ENCODE results near the gene MGAT5.

MGAT5 gene

DNA sequence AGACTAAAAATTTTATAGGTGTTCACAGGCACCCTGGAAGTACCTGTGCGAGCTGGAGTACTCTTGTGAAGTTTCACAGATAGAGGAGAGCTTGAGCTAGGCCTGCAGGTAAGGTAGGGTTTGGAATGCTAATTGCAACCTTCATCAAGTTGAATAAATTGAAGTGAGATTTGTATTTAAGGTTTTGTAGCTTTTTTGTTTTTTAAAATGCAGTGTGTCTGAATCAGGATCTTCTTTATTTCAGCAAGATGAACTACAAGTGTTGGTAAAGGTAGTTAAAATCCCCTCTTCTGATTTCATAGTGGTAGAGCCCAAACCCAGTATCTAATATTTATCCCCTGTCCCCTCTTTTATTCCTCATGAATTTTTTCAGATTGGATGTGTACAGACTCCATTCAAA lies 45.5 kb downstream of the MGAT5 start:
- in situ Hi-C loops (cut with MboI; ENCODE audit: low sequenced_read_pairs): no loop called here

DNA sequence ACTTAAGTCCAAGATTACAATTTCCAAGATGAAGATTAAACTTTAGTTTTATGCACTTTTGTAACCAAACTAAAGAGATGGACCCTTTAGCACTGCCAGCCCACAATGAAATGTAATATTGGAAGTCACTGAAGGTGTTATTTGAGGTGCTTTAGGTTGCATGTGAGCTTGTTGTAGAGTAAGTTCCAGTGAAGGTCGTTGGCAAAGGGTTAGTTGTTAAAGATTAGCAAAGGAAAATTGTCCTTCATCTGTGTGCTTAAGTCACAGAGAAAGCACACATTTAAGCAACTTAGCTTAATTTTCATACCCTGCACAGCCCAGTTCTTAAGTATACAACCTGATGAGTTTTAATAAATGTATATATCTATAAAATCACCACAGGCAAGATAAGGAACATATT lies 46.7 kb downstream of the MGAT5 start:
- in situ Hi-C loops (cut with MboI; ENCODE audit: low sequenced_read_pairs): no loop called here

DNA sequence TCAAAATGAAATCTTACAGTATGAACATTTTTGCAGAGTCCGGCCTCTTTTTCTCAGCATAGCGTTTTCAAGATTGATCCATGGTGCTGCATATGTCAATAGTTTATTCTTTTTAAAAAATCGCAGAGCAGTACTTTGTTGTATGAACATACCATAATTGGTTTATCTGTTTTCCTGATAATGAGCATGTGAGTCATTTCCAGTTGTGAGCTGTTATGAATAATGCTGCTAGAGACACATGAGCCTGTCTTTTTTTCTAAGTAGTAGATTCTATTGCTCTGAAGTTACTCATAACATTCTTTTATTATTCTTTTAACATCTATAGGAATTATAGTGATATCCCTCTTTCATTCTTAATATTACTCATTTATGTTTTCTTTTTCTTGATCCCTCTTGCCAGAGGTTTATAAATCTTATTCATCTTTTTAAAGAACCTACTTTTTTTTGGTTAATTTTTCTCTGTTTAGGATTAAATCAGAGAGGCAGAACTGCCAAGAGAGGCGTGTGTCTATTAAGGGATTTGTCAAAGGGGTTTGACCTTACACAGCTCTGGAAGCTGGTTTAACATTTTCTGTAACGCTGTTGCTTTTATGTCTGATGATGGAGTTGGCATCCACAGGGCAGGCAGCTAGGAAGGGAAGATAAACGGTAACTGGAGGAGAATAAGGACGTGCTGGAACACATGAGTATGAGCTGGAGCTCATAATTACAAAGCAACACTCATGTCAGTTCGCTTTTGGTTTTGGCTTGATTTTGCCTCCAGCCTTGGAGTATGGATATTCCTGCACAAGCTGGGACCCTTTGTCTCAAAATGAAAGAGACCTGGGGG lies 47.4 kb downstream of the MGAT5 start:
- in situ Hi-C loops (cut with MboI; ENCODE audit: low sequenced_read_pairs): no loop called here

DNA sequence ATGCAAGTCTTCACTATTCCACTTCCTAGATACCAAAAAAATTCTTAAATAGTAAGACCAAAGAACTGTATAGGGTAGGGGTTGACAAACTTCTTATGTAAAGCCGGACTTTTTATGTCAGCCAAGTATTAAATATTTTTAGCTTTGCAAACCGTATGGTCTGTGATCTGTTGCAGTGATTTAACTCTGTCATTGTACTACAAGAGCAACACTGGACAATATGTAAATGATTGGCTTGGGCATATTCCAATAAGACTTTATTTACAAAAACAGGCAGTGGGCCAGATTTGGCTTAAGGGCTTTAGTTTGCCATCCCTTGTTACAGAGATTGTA lies 48.0 kb downstream of the MGAT5 start:
- in situ Hi-C loops (cut with MboI; ENCODE audit: low sequenced_read_pairs): no loop called here

DNA sequence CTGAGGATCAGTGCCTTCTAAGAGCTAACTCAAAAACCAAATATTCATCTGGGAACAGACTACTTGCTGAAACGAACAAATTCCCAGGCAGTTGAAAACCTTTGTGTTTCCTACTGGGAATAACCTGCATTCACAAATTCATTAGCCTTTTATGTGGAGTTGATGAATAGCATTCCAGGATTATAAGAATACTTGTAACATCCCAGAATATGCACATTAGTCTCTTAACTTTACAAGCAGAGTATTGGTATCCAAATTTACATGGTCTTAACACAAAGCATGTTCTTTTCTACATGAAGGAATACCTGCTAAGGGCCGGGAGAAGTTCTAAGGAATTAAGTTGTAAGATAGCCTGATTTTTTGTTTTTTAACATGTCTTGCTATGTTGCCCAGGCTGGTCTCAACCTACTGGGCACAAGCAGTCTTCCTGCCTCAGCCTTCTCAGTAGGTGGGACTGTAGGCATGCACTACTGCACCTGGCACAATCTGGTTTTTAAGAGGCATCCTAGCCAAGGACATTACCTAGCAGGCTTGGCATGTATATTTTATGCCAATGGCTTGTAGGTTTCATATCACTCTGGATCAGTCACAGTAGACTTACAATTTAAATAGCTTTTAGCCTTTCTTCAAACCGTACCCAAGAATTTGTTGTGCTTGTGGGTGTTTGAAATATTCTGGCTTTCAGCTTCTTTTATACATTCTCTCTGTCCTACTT lies 50.7 kb downstream of the MGAT5 start:
- in situ Hi-C loops (cut with MboI; ENCODE audit: low sequenced_read_pairs): no loop called here

DNA sequence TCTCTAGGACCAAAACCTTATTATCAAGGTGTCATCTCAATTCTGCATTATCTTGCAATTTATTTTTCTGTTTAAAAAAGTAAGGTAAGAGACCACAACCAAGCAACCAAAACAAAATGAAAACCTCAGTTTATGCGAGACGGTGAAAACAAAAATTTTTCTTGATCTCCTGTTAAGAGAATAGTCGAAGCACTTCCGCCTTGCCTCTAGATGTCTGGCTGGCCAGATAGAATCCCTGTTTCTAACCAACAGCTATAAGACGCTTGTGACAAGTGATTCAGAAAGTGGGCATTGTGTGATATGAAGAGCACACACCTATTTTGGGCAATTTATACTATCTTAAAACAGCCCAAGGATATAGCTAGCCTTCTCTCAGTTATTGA lies 51.2 kb downstream of the MGAT5 start:
- in situ Hi-C loops (cut with MboI; ENCODE audit: low sequenced_read_pairs): no loop called here

DNA sequence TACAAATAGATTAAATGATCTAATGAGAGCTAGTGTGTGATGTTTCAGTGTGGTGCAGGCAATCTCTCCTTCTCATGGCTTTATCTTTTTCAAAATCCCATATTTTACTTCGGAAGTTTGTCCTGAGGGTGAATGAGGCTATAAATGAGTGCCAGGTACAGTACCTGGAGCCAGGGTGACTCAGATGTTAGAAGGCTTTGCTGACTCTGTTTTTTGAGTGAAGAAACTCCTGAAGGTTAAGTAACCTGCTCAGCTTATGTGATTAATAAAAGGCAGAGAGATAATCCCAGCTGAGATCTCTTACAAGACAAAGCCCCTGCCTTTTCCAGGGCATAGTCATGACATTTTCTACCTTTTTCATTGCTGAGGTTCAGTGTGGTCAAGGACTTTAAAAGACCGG lies 52.6 kb downstream of the MGAT5 start:
- in situ Hi-C loops (cut with MboI; ENCODE audit: low sequenced_read_pairs): no loop called here

DNA sequence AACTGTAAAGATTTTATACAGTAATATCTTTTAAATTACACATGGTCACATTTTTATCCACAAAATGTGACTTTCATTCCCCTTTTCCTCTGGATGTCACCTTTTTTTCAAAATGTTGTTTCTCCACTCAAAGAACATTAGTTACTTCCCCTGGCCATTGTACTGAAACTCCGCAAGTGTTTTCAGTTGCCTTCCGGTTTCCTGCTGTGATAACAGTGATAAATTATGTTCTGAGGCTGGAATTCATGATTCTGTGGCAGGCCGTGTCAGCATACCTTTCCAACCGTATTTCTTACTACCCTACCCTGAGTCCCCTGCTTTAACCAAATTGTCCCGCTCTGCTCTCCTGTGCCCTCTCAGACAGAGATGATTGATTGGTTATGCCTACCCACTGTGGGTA lies 53.5 kb downstream of the MGAT5 start:
- in situ Hi-C loops (cut with MboI; ENCODE audit: low sequenced_read_pairs): no loop called here

DNA sequence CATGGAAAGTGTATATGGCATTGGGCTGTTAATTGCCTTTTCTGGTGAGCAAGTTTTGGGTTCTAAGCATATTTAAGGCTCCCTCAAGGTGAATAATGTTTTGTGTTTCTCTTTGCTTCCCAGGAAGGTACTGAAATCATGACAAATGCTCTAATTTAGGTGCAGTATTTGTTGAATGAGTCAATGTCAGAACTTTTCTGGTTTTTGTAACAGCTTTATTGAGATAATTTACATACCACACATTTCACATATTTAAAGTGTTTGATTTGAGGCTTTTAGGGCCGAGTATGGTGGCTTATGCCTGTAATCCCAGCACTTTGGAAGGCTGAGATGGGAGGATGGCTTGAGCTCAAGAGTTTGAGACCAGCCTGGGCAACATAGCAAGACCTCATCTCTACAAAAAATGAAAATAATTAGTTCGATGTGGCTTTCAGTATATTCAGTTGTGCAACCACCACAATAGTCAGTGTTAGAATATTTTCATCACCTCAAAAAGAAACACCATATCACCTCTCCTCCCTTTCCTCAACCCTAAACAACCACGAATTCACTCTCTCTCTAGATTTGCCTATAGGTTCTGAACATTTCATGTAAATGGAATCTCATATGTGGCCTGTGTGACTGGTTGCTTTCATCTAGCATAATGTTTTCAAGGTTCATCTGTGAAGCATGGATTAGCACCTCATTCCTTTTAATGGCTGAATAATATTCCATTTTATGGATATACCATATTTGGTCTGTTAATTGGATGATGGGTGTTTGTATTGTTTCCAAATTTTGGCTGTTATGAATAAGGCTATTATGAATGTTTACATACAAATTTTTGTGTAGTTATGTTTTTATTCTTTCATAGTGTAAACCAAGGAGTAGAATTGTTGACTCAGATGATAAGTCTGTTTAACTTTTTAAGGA lies 54.9 kb downstream of the MGAT5 start:
- in situ Hi-C loops (cut with MboI; ENCODE audit: low sequenced_read_pairs): no loop called here

DNA sequence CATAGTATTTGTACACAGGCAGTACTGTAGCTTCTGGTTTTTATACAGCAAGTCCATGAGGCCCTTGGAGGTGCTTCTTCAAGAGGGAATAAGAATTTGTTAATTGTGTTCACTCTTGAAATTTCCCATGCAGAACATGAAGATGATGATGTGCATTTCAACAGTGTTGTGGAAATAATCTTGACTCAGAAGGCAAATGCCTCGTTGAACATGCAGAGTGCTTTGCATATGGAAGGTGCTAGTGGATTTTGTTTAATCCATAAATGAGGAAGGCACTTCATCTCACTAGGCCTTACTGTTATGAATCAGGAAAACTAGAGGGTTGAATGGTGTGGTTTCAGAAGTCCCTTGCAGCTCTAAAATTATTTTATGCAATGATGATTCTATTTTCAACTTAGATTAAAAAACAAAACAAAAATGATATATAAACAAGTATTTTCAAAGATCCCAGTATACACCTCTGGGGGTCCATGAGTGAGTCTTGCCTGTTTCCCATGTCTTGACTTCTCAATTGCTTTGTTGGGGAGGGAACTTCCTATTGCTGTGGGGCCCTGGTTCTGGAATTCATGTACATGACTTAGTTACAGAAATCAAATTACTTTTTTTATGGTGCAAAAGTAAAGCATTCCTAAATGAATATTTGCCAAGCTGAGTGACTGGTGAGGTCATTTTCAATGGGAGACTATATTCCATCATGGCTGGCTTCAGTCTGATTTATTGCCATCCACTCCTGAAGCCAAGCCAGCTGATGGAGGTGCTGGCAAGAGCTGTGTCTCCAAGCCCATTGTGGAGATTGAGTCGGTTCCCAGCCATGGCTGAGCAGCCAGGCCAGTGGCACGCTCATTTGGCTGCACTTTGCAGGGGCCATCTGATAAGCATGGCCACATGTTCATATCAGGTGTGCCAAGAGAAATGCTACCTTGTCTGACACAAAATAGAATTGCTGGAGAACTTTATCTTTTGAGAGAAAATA lies 56.5 kb downstream of the MGAT5 start:
- in situ Hi-C loops (cut with MboI; ENCODE audit: low sequenced_read_pairs): no loop called here

DNA sequence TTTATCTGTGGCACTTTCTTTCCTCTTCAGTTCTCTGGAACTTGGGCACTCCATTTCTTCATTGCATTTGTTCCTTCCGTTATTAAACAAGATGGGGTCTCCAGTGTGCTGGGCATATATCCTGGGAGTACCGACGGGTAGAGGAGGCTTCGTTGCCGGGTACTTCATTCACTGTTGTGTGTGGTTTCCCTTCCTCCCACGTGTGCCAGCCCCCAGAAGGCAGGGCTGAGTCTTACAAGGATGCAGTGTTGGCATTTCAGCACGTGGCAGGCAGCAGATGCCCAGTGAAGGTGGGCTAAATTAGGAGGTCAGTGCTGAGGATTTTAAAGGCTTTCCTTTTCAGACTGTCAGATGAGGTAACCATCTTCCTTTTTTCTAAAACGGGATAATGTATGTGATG lies 58.6 kb downstream of the MGAT5 start:
- in situ Hi-C loops (cut with MboI; ENCODE audit: low sequenced_read_pairs): no loop called here

DNA sequence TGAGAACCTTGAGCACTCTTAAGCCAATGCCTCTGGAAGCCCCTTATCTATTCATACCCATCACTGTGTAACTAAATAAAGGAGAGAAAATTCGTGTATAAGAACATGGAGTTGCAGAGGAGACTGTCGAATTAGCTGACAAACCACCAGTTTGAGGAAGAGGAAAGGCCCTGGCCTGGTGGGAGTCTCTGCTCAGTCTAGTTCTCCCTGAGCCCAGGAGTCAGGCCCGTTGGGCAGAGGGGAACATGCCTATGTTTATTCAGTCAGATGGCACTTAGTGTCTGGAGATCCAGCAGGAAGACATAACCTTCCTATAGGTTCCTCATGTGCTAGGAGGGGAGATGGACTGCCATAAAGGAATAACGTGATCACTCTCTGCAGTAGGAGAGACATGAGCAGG lies 60.3 kb downstream of the MGAT5 start:
- in situ Hi-C loops (cut with MboI; ENCODE audit: low sequenced_read_pairs): no loop called here

DNA sequence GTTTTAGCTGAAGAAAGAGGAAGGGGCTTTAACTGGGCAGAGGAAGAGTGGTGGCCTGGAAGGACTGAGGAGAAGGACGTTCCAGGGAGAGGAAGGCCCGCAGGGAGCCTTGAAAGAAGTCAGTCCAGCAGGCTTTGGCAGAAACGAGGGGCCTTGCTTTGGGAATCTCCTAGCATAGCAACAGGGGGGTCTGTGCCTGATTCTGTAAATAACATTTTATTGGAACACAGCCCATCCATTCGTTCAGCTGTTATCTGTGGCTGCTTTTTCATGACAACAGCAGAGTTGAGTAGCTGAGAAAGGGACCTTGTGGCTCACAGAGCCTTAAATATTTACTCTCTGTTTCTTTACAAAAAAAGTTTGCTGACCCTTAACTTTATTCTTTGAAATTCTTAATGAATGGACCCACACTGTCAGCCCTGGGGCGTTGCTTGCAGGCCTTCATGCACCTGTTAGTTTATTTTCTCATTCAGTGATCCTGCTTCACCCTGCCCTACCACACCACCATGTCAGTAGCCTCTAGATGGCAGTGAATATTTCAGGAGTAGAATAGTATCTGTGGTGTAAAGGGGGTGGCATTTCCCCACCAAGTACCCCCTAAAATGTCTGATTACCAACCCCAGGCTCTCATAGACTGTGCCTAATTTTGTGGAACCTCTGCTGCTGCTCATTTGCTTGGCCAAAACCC lies 61.0 kb downstream of the MGAT5 start:
- in situ Hi-C loops (cut with MboI; ENCODE audit: low sequenced_read_pairs): no loop called here

DNA sequence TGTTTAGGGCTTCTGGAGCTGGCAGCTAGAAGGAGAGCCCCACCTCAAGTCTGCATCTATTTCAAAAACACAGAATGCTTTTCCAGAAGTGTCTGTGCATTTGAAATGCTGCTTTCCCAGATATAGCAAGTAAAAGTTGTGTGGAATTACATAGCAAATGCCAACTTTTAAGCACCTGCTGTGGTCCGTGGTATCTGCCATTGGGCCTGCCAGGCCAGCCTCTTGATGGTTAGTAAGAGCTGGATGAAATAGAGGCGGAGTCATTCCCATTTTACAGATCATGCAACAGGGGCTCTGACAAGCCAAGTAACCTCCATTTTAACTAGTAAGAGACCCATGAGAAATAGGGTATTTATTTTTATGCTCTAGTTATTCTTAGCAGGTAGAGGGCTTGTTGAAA lies 61.6 kb downstream of the MGAT5 start:
- in situ Hi-C loops (cut with MboI; ENCODE audit: low sequenced_read_pairs): no loop called here

DNA sequence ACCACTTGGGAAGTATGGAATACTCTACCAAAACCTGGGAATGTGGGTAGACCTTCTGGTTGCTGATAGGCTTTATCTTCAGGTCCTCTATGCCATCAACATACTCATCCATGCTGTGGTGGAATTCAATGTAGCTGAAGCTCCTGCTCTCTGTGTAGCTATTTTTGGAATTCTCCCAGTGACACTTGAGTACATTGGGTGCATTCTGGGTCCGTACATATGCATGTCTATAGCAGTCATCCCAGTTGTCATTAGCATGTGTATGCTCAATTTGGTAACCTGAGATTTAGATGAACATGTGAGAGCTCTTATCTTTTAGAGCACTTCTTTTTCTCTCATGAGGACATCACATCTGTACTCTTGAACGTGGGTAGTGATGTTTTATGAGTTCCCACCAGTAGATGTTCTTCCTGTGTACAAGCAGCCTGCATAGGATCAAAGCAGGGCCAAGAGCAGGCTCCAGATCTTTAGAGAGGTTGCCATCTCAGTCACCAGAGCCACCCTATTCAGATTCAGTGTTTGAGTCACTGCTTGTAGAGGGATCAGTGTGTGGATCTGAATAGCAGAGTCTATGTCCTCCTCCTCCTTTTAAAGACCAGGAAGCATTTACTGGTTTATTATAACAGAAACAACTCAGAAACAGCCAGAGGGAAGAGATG lies 65.9 kb downstream of the MGAT5 start:
- in situ Hi-C loops (cut with MboI; ENCODE audit: low sequenced_read_pairs): no loop called here

DNA sequence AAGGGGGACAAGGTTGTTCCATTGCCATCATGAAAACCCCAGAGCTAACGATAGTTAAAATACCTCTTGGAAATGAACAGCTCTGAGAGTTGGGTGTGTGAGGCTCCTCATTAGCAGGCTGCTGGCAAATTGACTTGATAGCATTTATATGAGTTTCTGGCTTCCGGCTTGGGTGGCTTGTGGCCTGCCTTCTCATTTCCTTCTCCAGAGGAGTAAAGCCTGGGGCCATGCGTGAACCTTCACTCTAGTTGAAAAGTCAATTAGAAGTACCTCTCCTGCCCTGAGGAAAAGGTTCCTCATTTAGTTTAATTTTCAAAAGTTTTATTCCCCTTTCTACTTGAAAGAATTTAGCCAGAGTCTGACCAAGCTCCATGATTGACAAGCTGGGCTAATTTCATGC lies 67.1 kb downstream of the MGAT5 start:
- in situ Hi-C loops (cut with MboI; ENCODE audit: low sequenced_read_pairs): no loop called here

DNA sequence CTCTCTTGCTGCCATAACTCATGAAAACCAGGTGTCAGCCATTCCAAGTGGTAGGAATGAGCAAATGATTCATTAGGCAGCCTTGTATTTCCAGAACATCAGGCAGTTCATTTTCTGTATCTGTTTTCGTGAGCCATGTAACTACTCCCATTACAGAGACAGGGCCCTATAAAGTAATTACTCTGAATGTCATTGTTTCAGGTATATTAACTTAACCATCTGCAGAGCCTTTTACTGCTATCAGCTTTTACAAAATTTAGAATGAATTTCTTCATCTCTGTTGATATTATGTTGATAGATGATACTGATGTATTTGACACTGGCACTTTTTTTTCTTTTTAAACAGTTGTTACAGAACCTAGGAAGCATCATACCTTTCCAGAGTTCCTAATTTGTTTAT lies 69.9 kb downstream of the MGAT5 start:
- in situ Hi-C loops (cut with MboI; ENCODE audit: low sequenced_read_pairs): no loop called here

DNA sequence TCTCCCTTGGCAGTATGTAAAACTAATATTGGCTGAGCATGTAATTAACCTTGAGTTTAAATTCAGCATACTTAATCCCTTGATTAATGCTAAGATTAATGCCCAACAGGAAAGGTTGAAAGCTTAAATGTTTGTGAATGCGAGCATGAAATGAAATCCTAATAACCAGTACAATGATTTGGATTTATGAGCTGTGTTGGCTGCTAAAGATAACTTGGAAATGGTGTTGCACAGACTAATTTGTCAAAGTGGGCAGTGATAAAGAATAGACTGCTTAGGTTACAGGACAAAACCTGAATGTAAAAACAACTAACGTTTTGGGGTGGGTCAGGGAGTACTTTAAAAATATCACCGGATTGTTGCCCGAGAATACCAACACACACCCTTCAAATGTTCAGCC lies 70.6 kb downstream of the MGAT5 start:
- in situ Hi-C loops (cut with MboI; ENCODE audit: low sequenced_read_pairs): no loop called here

DNA sequence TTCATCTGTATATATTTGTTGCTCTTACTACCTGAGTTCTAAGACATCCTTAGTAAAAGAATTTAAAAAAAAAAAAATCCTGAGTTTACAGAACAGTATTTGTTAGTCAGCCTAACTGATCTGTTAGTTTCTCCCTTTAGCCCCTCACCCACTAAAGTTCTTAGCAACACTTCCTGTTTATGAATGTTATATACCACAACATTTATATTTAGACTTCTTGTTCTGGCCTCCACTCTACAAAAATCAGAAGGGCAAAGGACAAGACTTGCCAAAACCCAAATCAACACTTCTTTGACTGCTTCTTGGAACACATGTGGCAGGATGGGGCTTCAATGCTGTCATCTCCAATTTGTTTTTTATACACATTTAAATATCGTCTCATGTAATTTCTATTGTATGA lies 71.1 kb downstream of the MGAT5 start:
- in situ Hi-C loops (cut with MboI; ENCODE audit: low sequenced_read_pairs): no loop called here

Measured in HL-60/S4 treated with phorbol 12-myristate 13-acetate at 8.2 ng/mL for 4 days and 3 days (cell line).